DMS79 (cell line): Measurements from ENCODE around the gene SLC43A2.
"Not testable (repeated sequence)": the region's sequence is repeated elsewhere in the genome, so short reads cannot be mapped to it uniquely, and the experiment has no call there.

ENCODE experiments used
- DNase-seq: peaks from one replicate; lab custom pipeline; 2025; lab: John Stamatoyannopoulos, UW

The SLC43A2 gene

GRCh38 chr17:1590029-1590746, 38.4 kb downstream of the SLC43A2 start:
- no peak for DNase-seq

- DNase-seq = no peak
Measured at GRCh38 chr17:1588821-1589585, 39.6 kb downstream of the SLC43A2 start.

GRCh38 chr17:1584167-1584566, 44.5 kb downstream of the SLC43A2 start:
- DNase-seq = no peak

GRCh38 chr17:1583556-1583955, 45.1 kb downstream of the SLC43A2 start:
- DNase-seq = no peak

GRCh38 chr17:1582374-1582773, 46.3 kb downstream of the SLC43A2 start:
- no peak for DNase-seq

- no peak for DNase-seq
Measured at GRCh38 chr17:1580979-1581676, 47.5 kb downstream of the SLC43A2 start.

GRCh38 chr17:1578029-1578428, 50.6 kb downstream of the SLC43A2 start:
- no peak for DNase-seq

GRCh38 chr17:1577583-1578013, 51.0 kb downstream of the SLC43A2 start:
- DNase-seq = no peak

GRCh38 chr17:1577182-1577581, 51.5 kb downstream of the SLC43A2 start:
- DNase-seq = no peak

GRCh38 chr17:1576500-1576899, 52.1 kb downstream of the SLC43A2 start:
- DNase-seq = no peak

- no peak for DNase-seq
Measured at GRCh38 chr17:1574697-1575471, 53.8 kb downstream of the SLC43A2 start.

- DNase-seq = peak; percentile 5
Measured at GRCh38 chr17:1573932-1574696, 54.5 kb downstream of the SLC43A2 start.

- DNase-seq = not testable (repeated sequence)
Measured at GRCh38 chr17:1572646-1573045, 56.0 kb downstream of the SLC43A2 start.

GRCh38 chr17:1571341-1571704, 57.3 kb downstream of the SLC43A2 start:
- no peak for DNase-seq

GRCh38 chr17:1568950-1569810, 59.5 kb downstream of the SLC43A2 start:
- no peak for DNase-seq

- DNase-seq = no peak
Measured at GRCh38 chr17:1566505-1567199, 62.0 kb downstream of the SLC43A2 start.

GRCh38 chr17:1565877-1566276, 62.8 kb downstream of the SLC43A2 start:
- no peak for DNase-seq

- no peak for DNase-seq
Measured at GRCh38 chr17:1563786-1564613, 64.6 kb downstream of the SLC43A2 start.

GRCh38 chr17:1563471-1563785, 65.2 kb downstream of the SLC43A2 start:
- not testable (repeated sequence) for DNase-seq
